ENCODE results near the gene MUSK.
"Not testable (repeated sequence)": the region's sequence is repeated elsewhere in the genome, so short reads cannot be mapped to it uniquely, and the experiment has no call there.

The MUSK gene

GRCh38 chr9:110812886-110813285, 144.3 kb downstream of the MUSK start:
- no peak overlapping the region for H3K9ac ChIP-seq (ENCODE audit: low read depth, low read length)
- no peaks in the 10 kb centered on the region for H3K9me3 ChIP-seq (ENCODE audit: insufficient read depth, low read depth, low read length)
- H3K27me3 ChIP-seq (ENCODE audit: insufficient read depth, low read length), result no peaks in the 10 kb centered on the region
- WGBS, result 95% methylated on average over 3 of the region's 3 CpGs
- 0 out of 2 replicates have a peak, but pooled peaks cover 5% of the 10 kb centered on the region for H3K4me1 ChIP-seq (ENCODE audit: insufficient read depth, low read length)
- H3K36me3 ChIP-seq (ENCODE audit: insufficient read depth, low read length), result no peaks in the 10 kb centered on the region
- no peak overlapping the region for H3K4me3 ChIP-seq (ENCODE audit: low read length)
- no peak overlapping the region for H3K27ac ChIP-seq (ENCODE audit: low read depth, low read length)

GRCh38 chr9:110814159-110814558, 145.6 kb downstream of the MUSK start:
- Histone ChIP-seq H3K9me3 (ENCODE audit: insufficient read depth, low read depth, low read length) (no peaks in the 10 kb centered on the region), H3K36me3 (ENCODE audit: insufficient read depth, low read length) (no peaks in the 10 kb centered on the region), H3K9ac (ENCODE audit: low read depth, low read length) (no peak overlapping the region), H3K4me3 (ENCODE audit: low read length) (no peak overlapping the region), H3K4me1 (ENCODE audit: insufficient read depth, low read length) (0 out of 2 replicates have a peak, but pooled peaks cover 5% of the 10 kb centered on the region), H3K27me3 (ENCODE audit: insufficient read depth, low read length) (no peaks in the 10 kb centered on the region), H3K27ac (ENCODE audit: low read depth, low read length) (no peak overlapping the region)
- WGBS, result 97% methylated on average over 2 of the region's 2 CpGs

- no peaks in the 10 kb centered on the region for H3K27me3 ChIP-seq (ENCODE audit: insufficient read depth, low read length)
- H3K4me3 ChIP-seq (ENCODE audit: low read length), result no peak overlapping the region
- no peak overlapping the region for H3K27ac ChIP-seq (ENCODE audit: low read depth, low read length)
- no peaks in the 10 kb centered on the region for H3K9me3 ChIP-seq (ENCODE audit: insufficient read depth, low read depth, low read length)
- 86% methylated on average over 1 of the region's 1 CpG for WGBS
- 0 out of 2 replicates have a peak, but pooled peaks cover 5% of the 10 kb centered on the region for H3K4me1 ChIP-seq (ENCODE audit: insufficient read depth, low read length)
- H3K9ac ChIP-seq (ENCODE audit: low read depth, low read length), result no peak overlapping the region
- H3K36me3 ChIP-seq (ENCODE audit: insufficient read depth, low read length), result no peaks in the 10 kb centered on the region
These were observed 146.8 kb downstream of the MUSK start for GRCh38 chr9:110815361-110815760.

GRCh38 chr9:110820381-110820780, 151.8 kb downstream of the MUSK start:
- H3K9me3 ChIP-seq (ENCODE audit: insufficient read depth, low read depth, low read length), result no peaks in the 10 kb centered on the region
- H3K9ac ChIP-seq (ENCODE audit: low read depth, low read length), result no peak overlapping the region
- H3K4me3 ChIP-seq (ENCODE audit: low read length), result no peak overlapping the region
- no peaks in the 10 kb centered on the region for H3K36me3 ChIP-seq (ENCODE audit: insufficient read depth, low read length)
- WGBS, result 88% methylated on average over 1 of the region's 1 CpG
- no peaks in the 10 kb centered on the region for H3K27me3 ChIP-seq (ENCODE audit: insufficient read depth, low read length)
- no peak overlapping the region for H3K27ac ChIP-seq (ENCODE audit: low read depth, low read length)
- no peaks in the 10 kb centered on the region for H3K4me1 ChIP-seq (ENCODE audit: insufficient read depth, low read length)

- WGBS, result 84% methylated on average over 1 of the region's 1 CpG
- Histone ChIP-seq H3K4me3 (ENCODE audit: low read length) (no peak overlapping the region), H3K36me3 (ENCODE audit: insufficient read depth, low read length) (no peaks in the 10 kb centered on the region), H3K27me3 (ENCODE audit: insufficient read depth, low read length) (no peaks in the 10 kb centered on the region), H3K9me3 (ENCODE audit: insufficient read depth, low read depth, low read length) (no peaks in the 10 kb centered on the region), H3K9ac (ENCODE audit: low read depth, low read length) (no peak overlapping the region), H3K27ac (ENCODE audit: low read depth, low read length) (no peak overlapping the region), H3K4me1 (ENCODE audit: insufficient read depth, low read length) (peaks cover 4% of the 10 kb centered on the region)
These were observed 152.5 kb downstream of the MUSK start for GRCh38 chr9:110821064-110821463.

- H3K9ac ChIP-seq (ENCODE audit: low read depth, low read length); H3K4me3 ChIP-seq (ENCODE audit: low read length); H3K27me3 ChIP-seq (ENCODE audit: insufficient read depth, low read length); H3K4me1 ChIP-seq (ENCODE audit: insufficient read depth, low read length); H3K9me3 ChIP-seq (ENCODE audit: insufficient read depth, low read depth, low read length); H3K27ac ChIP-seq (ENCODE audit: low read depth, low read length); H3K36me3 ChIP-seq (ENCODE audit: insufficient read depth, low read length): not testable (repeated sequence)
These were observed 156.5 kb downstream of the MUSK start for GRCh38 chr9:110825129-110825528.

- no peaks in the 10 kb centered on the region for H3K27me3 ChIP-seq (ENCODE audit: insufficient read depth, low read length)
- WGBS, result 90% methylated on average over 2 of the region's 2 CpGs
- no peak overlapping the region for H3K27ac ChIP-seq (ENCODE audit: low read depth, low read length)
- H3K4me1 ChIP-seq (ENCODE audit: insufficient read depth, low read length), result peaks cover 9% of the 10 kb centered on the region
- H3K9ac ChIP-seq (ENCODE audit: low read depth, low read length), result no peak overlapping the region
- no peak overlapping the region for H3K4me3 ChIP-seq (ENCODE audit: low read length)
- peaks cover 5% of the 10 kb centered on the region; the same call in 1 of the 2 replicates for H3K9me3 ChIP-seq (ENCODE audit: insufficient read depth, low read depth, low read length)
- no peaks in the 10 kb centered on the region for H3K36me3 ChIP-seq (ENCODE audit: insufficient read depth, low read length)
These were observed 157.4 kb downstream of the MUSK start for GRCh38 chr9:110825950-110826349.

- 64% methylated on average over 8 of the region's 9 CpGs for WGBS
- H3K27ac ChIP-seq (ENCODE audit: low read depth, low read length); H3K9me3 ChIP-seq (ENCODE audit: insufficient read depth, low read depth, low read length); H3K4me3 ChIP-seq (ENCODE audit: low read length); H3K36me3 ChIP-seq (ENCODE audit: insufficient read depth, low read length); H3K9ac ChIP-seq (ENCODE audit: low read depth, low read length); H3K4me1 ChIP-seq (ENCODE audit: insufficient read depth, low read length); H3K27me3 ChIP-seq (ENCODE audit: insufficient read depth, low read length): not testable (repeated sequence)
These were observed 157.8 kb downstream of the MUSK start for GRCh38 chr9:110826400-110826799.

GRCh38 chr9:110828264-110828663, 159.7 kb downstream of the MUSK start:
- H3K9ac ChIP-seq (ENCODE audit: low read depth, low read length), result no peak overlapping the region
- H3K27ac ChIP-seq (ENCODE audit: low read depth, low read length), result no peak overlapping the region
- H3K36me3 ChIP-seq (ENCODE audit: insufficient read depth, low read length), result no peaks in the 10 kb centered on the region
- no peaks in the 10 kb centered on the region for H3K27me3 ChIP-seq (ENCODE audit: insufficient read depth, low read length)
- no peak overlapping the region for H3K4me3 ChIP-seq (ENCODE audit: low read length)
- peaks cover 9% of the 10 kb centered on the region for H3K4me1 ChIP-seq (ENCODE audit: insufficient read depth, low read length)
- WGBS, result 91% methylated on average over 3 of the region's 3 CpGs
- H3K9me3 ChIP-seq (ENCODE audit: insufficient read depth, low read depth, low read length), result peaks cover 5% of the 10 kb centered on the region; the same call in 1 of the 2 replicates

- no peaks in the 10 kb centered on the region for H3K27me3 ChIP-seq (ENCODE audit: insufficient read depth, low read length)
- H3K36me3 ChIP-seq (ENCODE audit: insufficient read depth, low read length), result no peaks in the 10 kb centered on the region
- H3K9ac ChIP-seq (ENCODE audit: low read depth, low read length), result no peak overlapping the region
- H3K4me3 ChIP-seq (ENCODE audit: low read length), result no peak overlapping the region
- 97% methylated on average over 21 of the region's 21 CpGs for WGBS
- peaks cover 5% of the 10 kb centered on the region; the same call in 1 of the 2 replicates for H3K9me3 ChIP-seq (ENCODE audit: insufficient read depth, low read depth, low read length)
- no peak overlapping the region for H3K27ac ChIP-seq (ENCODE audit: low read depth, low read length)
- H3K4me1 ChIP-seq (ENCODE audit: insufficient read depth, low read length), result peaks cover 13% of the 10 kb centered on the region
These were observed 161.9 kb downstream of the MUSK start for GRCh38 chr9:110830495-110830894.

- Histone ChIP-seq H3K9me3 (ENCODE audit: insufficient read depth, low read depth, low read length) (no peaks in the 10 kb centered on the region), H3K27ac (ENCODE audit: low read depth, low read length) (no peak overlapping the region), H3K4me3 (ENCODE audit: low read length) (no peak overlapping the region), H3K4me1 (ENCODE audit: insufficient read depth, low read length) (peaks cover 5% of the 10 kb centered on the region; the same call in 1 of the 2 replicates), H3K36me3 (ENCODE audit: insufficient read depth, low read length) (no peaks in the 10 kb centered on the region), H3K27me3 (ENCODE audit: insufficient read depth, low read length) (no peaks in the 10 kb centered on the region), H3K9ac (ENCODE audit: low read depth, low read length) (no peak overlapping the region)
- 87% methylated on average over 2 of the region's 3 CpGs for WGBS
These were observed 164.3 kb downstream of the MUSK start for GRCh38 chr9:110832926-110833325.

- H3K27ac ChIP-seq (ENCODE audit: low read depth, low read length), result no peak overlapping the region
These were observed 166.8 kb downstream of the MUSK start for GRCh38 chr9:110835404-110835803.

More at GRCh38 chr9:110835404-110835803, 166.8 kb downstream of the MUSK start:
- H3K27me3 ChIP-seq (ENCODE audit: insufficient read depth, low read length), result no peaks in the 10 kb centered on the region
- no peaks in the 10 kb centered on the region for H3K9me3 ChIP-seq (ENCODE audit: insufficient read depth, low read depth, low read length)
- no peak overlapping the region for H3K4me3 ChIP-seq (ENCODE audit: low read length)
- 84% methylated on average over 3 of the region's 3 CpGs for WGBS
- no peaks in the 10 kb centered on the region for H3K36me3 ChIP-seq (ENCODE audit: insufficient read depth, low read length)
- peaks cover 5% of the 10 kb centered on the region; the same call in 1 of the 2 replicates for H3K4me1 ChIP-seq (ENCODE audit: insufficient read depth, low read length)
- no peak overlapping the region for H3K9ac ChIP-seq (ENCODE audit: low read depth, low read length)
